A673 (cell line): ENCODE results near the gene ZNF506. TPM values are rescaled to one million over a fixed set of nuclear protein-coding genes. Genes with fewer than 3 reads are reported as not detected.
"Not testable (repeated sequence)": the region's sequence is repeated elsewhere in the genome, so short reads cannot be mapped to it uniquely, and the experiment has no call there.

ENCODE experiments used
- BruUV-seq: library from RNA; stranded (reverse); fragments of 400-500 nt; replicated peaks from 2 replicates; lab custom pipeline; 2021; lab: Mats Ljungman, UMichigan
- CTCF ChIA-PET: fragments of 300-600 bp; sonication (Branson Sonifier 250); formaldehyde crosslinking; loops from one replicate; lab custom pipeline; 2022; ENCODE audit warnings: antibody characterized with exemption; lab: Charles Lee
- POLR2A ChIA-PET: fragments of 300-600 bp; sonication (Branson Sonifier 250); formaldehyde crosslinking; loops from one replicate; lab custom pipeline; 2022; ENCODE audit warnings: antibody characterized with exemption; ENCODE audit not compliant: low non-redundant PET; lab: Charles Lee
- DNase-seq: peaks from one replicate; pipeline ENCODE4 v3.0.0-alpha.2; 2015; ENCODE audit warnings: low spot score
- H3K27ac ChIP-seq: fragments of 200-600 bp; sonication (generic); 2 replicates; pipeline ENCODE4 v1.5.1; 2016; ENCODE audit warnings: mixed run types, low read depth, mild to moderate bottlenecking, mixed read lengths, antibody characterized with exemption, low read length; ENCODE audit not compliant: poor library complexity, severe bottlenecking
- H3K27me3 ChIP-seq: fragments of 200-600 bp; sonication (generic); replicated peaks from 2 replicates; pipeline ENCODE4 v1.6.1; 2017; ENCODE audit warnings: mixed run types, low read depth, mild to moderate bottlenecking, mixed read lengths, antibody characterized with exemption, low read length; ENCODE audit not compliant: insufficient read depth, poor library complexity
- H3K36me3 ChIP-seq: fragments of 200-600 bp; sonication (generic); 2 replicates; pipeline ENCODE4 v1.6.1; 2016; ENCODE audit warnings: mixed run types, mild to moderate bottlenecking, mixed read lengths, antibody characterized with exemption, low read length; ENCODE audit not compliant: insufficient read depth, poor library complexity, severe bottlenecking
- H3K4me1 ChIP-seq: fragments of 200-600 bp; sonication (generic); 2 replicates; pipeline ENCODE4 v1.6.1; 2017; ENCODE audit warnings: mixed run types, mild to moderate bottlenecking, mixed read lengths, antibody characterized with exemption, low read length; ENCODE audit not compliant: insufficient read depth, poor library complexity, severe bottlenecking
- H3K4me3 ChIP-seq: fragments of 200-600 bp; sonication (generic); 2 replicates; pipeline ENCODE4 v1.5.1; 2016; ENCODE audit warnings: low read depth, mixed run types, mild to moderate bottlenecking, mixed read lengths, low read length; ENCODE audit not compliant: poor library complexity, severe bottlenecking
- H3K9me3 ChIP-seq: fragments of 200-600 bp; sonication (generic); 2 replicates; pipeline ENCODE4 v1.6.1; 2016; ENCODE audit warnings: mixed run types, low read depth, mild to moderate bottlenecking, mixed read lengths, antibody characterized with exemption, low read length; ENCODE audit not compliant: poor library complexity, severe bottlenecking
- CTCF ChIP-seq: fragments of 300-800, 200-600 bp; sonication (generic); conservative IDR thresholded peaks from 2 replicates; pipeline ENCODE4 v1.5.1; 2017; ENCODE audit warnings: low read depth, mild to moderate bottlenecking, antibody characterized with exemption, low read length, moderate library complexity, mixed read lengths
- EZH2 ChIP-seq: fragments of 200-600 bp; sonication (generic); IDR thresholded peaks from 2 replicates; pipeline ENCODE4 v1.6.1; 2017; ENCODE audit warnings: borderline replicate concordance, low read depth, mild to moderate bottlenecking, mixed read lengths, antibody characterized with exemption, low read length; ENCODE audit not compliant: poor library complexity, severe bottlenecking
- intact Hi-C: fragments of 100-400 bp; cut with micrococcal nuclease; formaldehyde crosslinking; loops from one replicate; pipeline ENCODE4 v1.10.0; 2022; ENCODE audit not compliant: unreplicated experiment
- total RNA-seq: library from RNA; stranded (reverse); gene quantifications from 2 replicates; pipeline ENCODE4 v1.2.3, GENCODE V29; 2021

ZNF506 gene
- total RNA-seq, 1 experiment from 2014 or later: 14.7 TPM

- TF ChIP-seq CTCF: no peak
- no peak for TF ChIP-seq EZH2
- intact Hi-C loops: no loop called here
- H3K36me3 ChIP-seq: peaks cover 4% of the 10 kb centered on the region
- TSS peak; percentile 44 for BruUV-seq
- peaks cover 28% of the 10 kb centered on the region for H3K9me3 ChIP-seq
- ChIA-PET POLR2A (interaction anchor here (1.0 kb wide), 1 partner anchor 133 kb away, joined by 3 read pairs; the partner anchor contains the start of gene ZNF14), CTCF (interaction anchor here (0.7 kb wide), 1 partner anchor 52 kb away, joined by 3 read pairs; no protein-coding TSS in a partner anchor)
- H3K4me1 ChIP-seq: no peaks in the 10 kb centered on the region
- H3K27me3 ChIP-seq: no peaks in the 10 kb centered on the region
- H3K4me3 ChIP-seq: peak within 1 kb of the TSS; percentile 69
- DNase-seq: peak; percentile 97
- peak within 1 kb of the TSS; percentile 90 for H3K27ac ChIP-seq
Observed at GRCh38 chr19:19865750-19866610, 44.4 kb upstream of the ZNF506 start, which contains the start of gene ZNF253. TSS of gene ZNF253 (plus strand) at chr19:19865882. CDS start at chr19:19865997, 115 bp downstream.

GRCh38 chr19:19860756-19861390 lies 39.3 kb upstream of the ZNF506 start:
- H3K4me3 ChIP-seq: no peak overlapping the region
- no TSS peak for BruUV-seq
- H3K9me3 ChIP-seq: no peaks in the 10 kb centered on the region
- TF ChIP-seq CTCF (no peak), EZH2 (no peak)
- no peaks in the 10 kb centered on the region for H3K36me3 ChIP-seq
- no peak for DNase-seq
- POLR2A ChIA-PET: no interaction called here
- intact Hi-C loops: no loop called here
- H3K4me1 ChIP-seq: no peaks in the 10 kb centered on the region
- CTCF ChIA-PET: no interaction called here
- no peaks in the 10 kb centered on the region for H3K27me3 ChIP-seq
- no peak overlapping the region for H3K27ac ChIP-seq

GRCh38 chr19:19858751-19859150 lies 37.2 kb upstream of the ZNF506 start:
- Histone ChIP-seq H3K27me3 (no peaks in the 10 kb centered on the region), H3K4me1 (no peaks in the 10 kb centered on the region), H3K36me3 (no peaks in the 10 kb centered on the region), H3K27ac (no peak overlapping the region), H3K4me3 (no peak overlapping the region), H3K9me3 (no peaks in the 10 kb centered on the region)
- CTCF ChIA-PET: no interaction called here
- intact Hi-C loops: no loop called here
- DNase-seq: no peak
- TF ChIP-seq CTCF (no peak), EZH2 (no peak)
- POLR2A ChIA-PET: interaction anchor here (0.6 kb wide), 1 partner anchor 78 kb away, joined by 3 read pairs; no protein-coding TSS in a partner anchor
- no TSS peak for BruUV-seq

GRCh38 chr19:19851740-19852139 lies 30.2 kb upstream of the ZNF506 start:
- CTCF ChIA-PET, H3K36me3 ChIP-seq, DNase-seq, intact Hi-C loops, H3K27me3 ChIP-seq, H3K9me3 ChIP-seq, H3K4me3 ChIP-seq, BruUV-seq, H3K4me1 ChIP-seq, H3K27ac ChIP-seq, POLR2A ChIA-PET: not testable (repeated sequence)
